K562 (cell line): Measurements from ENCODE around the gene PI4K2A.

Experiments used
- CHD1 ChIP-seq: fragments of 200-600 bp; sonication (generic); IDR thresholded peaks from one replicate; pipeline ENCODE4 v1.6.1; 2012; ENCODE audit warnings: mild to moderate bottlenecking, moderate library complexity, low read length, inconsistent platforms
- EP300 ChIP-seq: IDR thresholded peaks from 2 replicates; pipeline ENCODE4 v1.6.1; 2012; ENCODE audit warnings: low read length, improper control_type of control experiment
- HDGF ChIP-seq: fragments of 450-650 bp; IDR thresholded peaks from 2 replicates; pipeline ENCODE4 v1.6.1; 2016
- POLR2AphosphoS5 ChIP-seq: IDR thresholded peaks from 2 replicates; pipeline ENCODE4 v1.6.1; 2011; ENCODE audit warnings: mild to moderate bottlenecking, low read depth, low read length, moderate library complexity; ENCODE audit not compliant: control insufficient read depth, insufficient read depth
- TF ChIP-seq, protein P1 (sequence below), 3 experiments: IDR thresholded peaks in 2 of 3; conservative IDR thresholded peaks in 1 of 3; 2 replicates each; pipeline ENCODE4 v1.5.1; 2011 to 2012; ENCODE audit warnings: low read length in 3 of 3, mild to moderate bottlenecking in 3 of 3, control low read depth in 2 of 3, improper control_type of control experiment in 1 of 3, inconsistent platforms in 1 of 3, low read depth in 1 of 3, mixed read lengths in 1 of 3, moderate library complexity in 1 of 3; ENCODE audit not compliant: insufficient read depth in 2 of 3
- TF ChIP-seq, protein P2 (sequence below), 2 experiments: IDR thresholded peaks in 1 of 2; conservative IDR thresholded peaks in 1 of 2; 2 replicates each; pipeline ENCODE4 v1.6.1; 2016; ENCODE audit warnings: low read depth in 2 of 2, mild to moderate bottlenecking in 1 of 2, missing compliant biosample characterization in 1 of 2, missing genetic modification characterization in 1 of 2, moderate library complexity in 1 of 2

DNA sequence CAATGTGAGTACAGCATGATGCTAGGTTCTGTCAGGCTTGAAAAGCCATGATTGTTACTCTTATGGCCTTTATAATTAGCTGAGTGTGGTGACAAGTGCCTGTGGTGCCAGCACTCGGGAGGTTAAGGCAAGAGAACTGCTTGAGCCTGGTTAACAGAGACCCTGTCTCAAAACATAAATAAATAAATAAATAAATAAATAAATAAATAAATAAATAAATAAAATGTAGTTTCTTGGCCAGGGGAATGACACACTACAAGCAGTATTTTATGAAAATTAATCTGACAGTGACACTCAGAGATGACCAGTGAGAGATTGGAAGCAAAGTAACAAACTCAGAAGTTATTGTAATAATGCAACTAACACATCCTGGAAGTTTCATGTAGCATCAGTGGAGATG is 4.9 kb upstream of the PI4K2A start:
- TF ChIP-seq, protein P1, sequence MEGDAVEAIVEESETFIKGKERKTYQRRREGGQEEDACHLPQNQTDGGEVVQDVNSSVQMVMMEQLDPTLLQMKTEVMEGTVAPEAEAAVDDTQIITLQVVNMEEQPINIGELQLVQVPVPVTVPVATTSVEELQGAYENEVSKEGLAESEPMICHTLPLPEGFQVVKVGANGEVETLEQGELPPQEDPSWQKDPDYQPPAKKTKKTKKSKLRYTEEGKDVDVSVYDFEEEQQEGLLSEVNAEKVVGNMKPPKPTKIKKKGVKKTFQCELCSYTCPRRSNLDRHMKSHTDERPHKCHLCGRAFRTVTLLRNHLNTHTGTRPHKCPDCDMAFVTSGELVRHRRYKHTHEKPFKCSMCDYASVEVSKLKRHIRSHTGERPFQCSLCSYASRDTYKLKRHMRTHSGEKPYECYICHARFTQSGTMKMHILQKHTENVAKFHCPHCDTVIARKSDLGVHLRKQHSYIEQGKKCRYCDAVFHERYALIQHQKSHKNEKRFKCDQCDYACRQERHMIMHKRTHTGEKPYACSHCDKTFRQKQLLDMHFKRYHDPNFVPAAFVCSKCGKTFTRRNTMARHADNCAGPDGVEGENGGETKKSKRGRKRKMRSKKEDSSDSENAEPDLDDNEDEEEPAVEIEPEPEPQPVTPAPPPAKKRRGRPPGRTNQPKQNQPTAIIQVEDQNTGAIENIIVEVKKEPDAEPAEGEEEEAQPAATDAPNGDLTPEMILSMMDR (IDR thresholded peaks at IDR 0.05 in 2 of 3, conservative IDR thresholded peaks at IDR 0.05 in 1 of 3; ENCODE audit: insufficient read depth in 2 of 3, low read depth in 1 of 3, low read length in 3 of 3): no peak
- TF ChIP-seq POLR2AphosphoS5: no peak
- TF ChIP-seq EP300: no peak
- no peak for TF ChIP-seq CHD1
- TF ChIP-seq, protein P2, sequence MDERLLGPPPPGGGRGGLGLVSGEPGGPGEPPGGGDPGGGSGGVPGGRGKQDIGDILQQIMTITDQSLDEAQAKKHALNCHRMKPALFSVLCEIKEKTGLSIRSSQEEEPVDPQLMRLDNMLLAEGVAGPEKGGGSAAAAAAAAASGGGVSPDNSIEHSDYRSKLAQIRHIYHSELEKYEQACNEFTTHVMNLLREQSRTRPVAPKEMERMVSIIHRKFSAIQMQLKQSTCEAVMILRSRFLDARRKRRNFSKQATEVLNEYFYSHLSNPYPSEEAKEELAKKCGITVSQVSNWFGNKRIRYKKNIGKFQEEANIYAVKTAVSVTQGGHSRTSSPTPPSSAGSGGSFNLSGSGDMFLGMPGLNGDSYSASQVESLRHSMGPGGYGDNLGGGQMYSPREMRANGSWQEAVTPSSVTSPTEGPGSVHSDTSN (CRISPR knock-in tag; IDR thresholded peaks at IDR 0.05; ENCODE audit: low read depth): no peak
- TF ChIP-seq, protein P2 (tag; conservative IDR thresholded peaks at IDR 0.05; ENCODE audit: low read depth): no peak
- no peak for TF ChIP-seq HDGF
